Mononuclear cell (primary cell): ENCODE results near the gene ENSA. TPM values are rescaled to one million over a fixed set of nuclear protein-coding genes. Genes with fewer than 3 reads are reported as not detected.

Experiments used
- total RNA-seq: library from RNA; depleted of rRNA; stranded (reverse); fragments of >200 nt; gene quantifications from one replicate; pipeline ENCODE4 v1.2.3, GENCODE V29; 2012

The ENSA gene
- total RNA-seq, 1 donor = 147 TPM

Other genes with a start within 250 kb of the ENSA start
- gene TARS2, start 142.2 kb downstream of the ENSA start, total RNA-seq = 10.2 TPM
- gene ECM1, start 121.5 kb downstream of the ENSA start, total RNA-seq = 0.21 TPM
- gene FALEC, start 113.9 kb downstream of the ENSA start, total RNA-seq = not detected
- gene ADAMTSL4, start 80.2 kb downstream of the ENSA start, total RNA-seq = 3.3 TPM
- gene MCL1, start 50.0 kb downstream of the ENSA start, total RNA-seq = 1,412 TPM
- 1.4 TPM for gene GOLPH3L, start 67.5 kb upstream of the ENSA start, total RNA-seq
- 3.3 TPM for gene HORMAD1, start 91.3 kb upstream of the ENSA start, total RNA-seq
- gene CTSS, start 136.2 kb upstream of the ENSA start, total RNA-seq = 1,898 TPM
- gene CTSK, start 178.6 kb upstream of the ENSA start, total RNA-seq = 8.1 TPM
- gene ARNT, start 247.0 kb upstream of the ENSA start, total RNA-seq = 38.5 TPM